GM19455 (cell line): ENCODE measurements around the gene PON2.

Experiments
- ATAC-seq: cut with Tn5 transposase; IDR thresholded peaks from one replicate; pipeline ENCODE4 v1.9.1; 2021; ENCODE audit not compliant: unreplicated experiment

Gene PON2

DNA sequence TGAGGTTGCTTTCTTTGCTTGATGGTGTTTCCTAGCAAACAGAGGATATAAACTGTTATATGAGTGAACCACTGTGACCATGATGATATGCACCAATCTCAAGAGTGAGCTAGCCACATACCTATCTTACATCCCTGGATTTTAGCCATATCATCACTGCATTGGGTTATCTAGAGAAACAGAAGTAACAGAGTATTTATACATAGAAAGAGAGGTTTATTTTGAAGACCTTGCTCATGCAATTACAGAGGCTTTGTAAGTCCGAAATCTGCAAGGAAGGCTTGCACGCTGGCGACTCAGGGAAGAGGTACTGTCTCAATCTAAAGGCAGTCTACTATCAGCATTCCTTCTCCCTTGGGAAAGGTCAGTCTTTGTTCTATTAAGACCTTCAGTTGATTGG, 11.8 kb upstream of the PON2 start:
- ATAC-seq, result no peak

DNA sequence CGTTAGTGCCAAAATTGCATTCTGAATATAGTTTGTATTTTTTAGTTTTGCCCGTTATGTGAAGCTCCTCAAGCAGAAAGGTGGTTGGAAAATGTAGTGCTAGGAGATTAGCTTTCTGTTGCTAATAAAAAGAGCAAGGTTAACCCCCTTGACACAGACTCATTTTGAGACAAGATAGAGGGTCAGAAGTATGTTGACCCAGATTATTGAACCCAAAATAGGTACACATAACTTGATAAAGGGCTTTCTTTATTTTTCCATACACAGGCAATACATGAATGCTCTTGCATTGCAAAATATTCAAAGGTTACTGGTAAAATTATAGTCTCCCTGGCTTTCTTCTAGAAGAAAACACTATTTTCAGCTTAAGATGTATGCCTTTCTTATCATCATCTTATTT, 10.0 kb upstream of the PON2 start:
- ATAC-seq, result no peak

DNA sequence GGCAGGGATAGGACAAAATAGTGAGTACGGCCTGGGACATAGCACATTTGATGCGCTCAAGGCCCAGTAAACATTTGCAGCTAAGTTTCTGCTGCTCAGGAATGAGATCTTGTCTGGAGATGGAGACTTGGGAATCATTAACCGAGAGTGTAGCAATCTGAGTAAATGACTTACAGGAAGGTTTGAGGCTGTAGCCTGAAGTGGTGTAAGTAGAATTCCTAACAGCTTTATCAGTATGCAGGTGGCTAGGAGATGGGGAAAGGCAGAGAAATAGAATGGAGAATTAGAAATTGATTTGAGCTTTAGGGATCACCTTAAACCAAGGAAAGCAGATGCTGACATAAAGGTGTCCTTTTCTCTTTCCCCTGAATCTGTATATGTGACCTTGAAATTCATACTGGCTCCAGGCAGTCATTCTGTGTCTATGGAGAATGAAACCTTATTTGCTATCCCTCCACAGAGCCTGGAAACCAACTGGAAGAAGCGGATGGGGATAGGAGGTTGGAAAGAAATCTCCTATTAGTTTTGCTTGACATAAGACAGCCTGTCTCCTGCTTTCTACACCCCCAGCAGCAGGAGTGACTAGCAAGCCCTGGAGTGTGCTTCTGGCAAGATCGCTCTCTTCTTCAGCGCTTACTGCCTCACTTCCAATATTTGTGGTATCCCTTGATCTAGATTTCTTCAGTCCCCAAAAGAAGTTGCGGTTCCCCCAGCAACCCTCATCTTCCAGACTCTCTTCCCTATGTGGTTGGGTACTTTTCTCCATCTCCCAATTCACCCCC, 6.4 kb upstream of the PON2 start:
- ATAC-seq, result no peak

DNA sequence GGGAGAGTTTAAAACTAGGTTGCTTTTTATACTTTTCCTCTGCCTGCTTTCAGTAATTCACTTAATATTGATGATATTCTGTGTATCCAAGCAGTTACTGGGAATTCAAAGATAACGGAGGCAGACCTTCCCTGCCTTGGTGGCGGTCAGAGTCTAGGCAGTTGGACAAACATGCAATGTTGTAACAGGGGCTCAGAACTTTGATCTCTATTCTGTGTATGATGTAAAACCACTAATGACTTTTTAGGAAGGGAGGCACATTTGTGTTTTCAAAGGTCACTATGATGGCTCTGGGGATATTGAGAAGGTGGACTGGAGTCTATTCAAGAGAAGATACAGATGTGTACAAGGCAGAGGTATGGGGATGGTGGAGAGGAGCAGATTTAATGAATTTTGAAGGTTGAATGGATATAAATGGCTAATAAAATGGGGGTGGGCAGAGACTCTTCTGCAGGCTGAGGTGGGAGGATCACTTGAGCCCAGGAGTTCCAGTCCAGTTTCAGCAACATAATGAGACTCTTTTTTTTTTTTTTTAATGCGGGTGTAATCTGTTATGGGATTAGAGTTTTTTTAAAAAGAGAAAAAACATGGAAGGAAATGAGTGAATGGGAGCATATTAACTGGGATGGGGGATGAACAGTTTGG, 5.7 kb upstream of the PON2 start:
- ATAC-seq, result no peak

DNA sequence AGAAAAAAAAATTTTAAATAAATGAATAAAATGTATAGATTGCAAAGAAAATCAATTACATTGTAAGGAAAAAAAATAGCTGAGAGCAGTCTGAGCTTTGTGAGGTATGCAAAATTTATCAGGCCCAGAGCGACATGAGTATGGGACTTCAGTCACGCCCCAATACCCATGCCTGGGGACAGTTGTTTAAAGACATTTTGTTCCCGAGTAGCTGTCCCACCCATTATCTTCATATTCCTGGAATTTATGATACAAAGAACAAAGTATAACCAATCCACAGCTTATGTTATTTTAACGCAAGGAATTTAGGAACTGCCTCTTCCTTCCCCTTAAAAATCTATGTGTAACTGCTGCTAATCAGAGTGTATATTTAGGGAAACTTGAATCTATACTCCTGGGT, 1.6 kb upstream of the PON2 start:
- ATAC-seq, result no peak

DNA sequence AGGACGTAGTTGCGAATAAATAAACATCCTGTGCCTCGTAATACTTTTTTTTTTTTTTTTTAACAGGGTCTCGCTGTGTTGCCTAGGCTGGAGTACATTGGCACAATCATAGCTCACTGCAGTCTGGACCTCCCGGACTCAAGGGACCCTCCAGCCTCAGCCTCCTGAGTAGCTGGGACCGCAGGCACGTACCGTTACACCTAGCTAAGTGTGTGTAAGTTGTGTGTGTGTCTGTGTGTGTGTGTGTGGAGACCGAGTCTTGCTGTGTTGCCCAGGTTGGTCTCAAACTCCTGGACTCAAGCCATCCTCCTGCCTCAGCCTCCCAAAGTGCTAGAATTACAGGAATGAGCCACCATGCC, 573 bp upstream of the PON2 start:
- no peak for ATAC-seq

DNA sequence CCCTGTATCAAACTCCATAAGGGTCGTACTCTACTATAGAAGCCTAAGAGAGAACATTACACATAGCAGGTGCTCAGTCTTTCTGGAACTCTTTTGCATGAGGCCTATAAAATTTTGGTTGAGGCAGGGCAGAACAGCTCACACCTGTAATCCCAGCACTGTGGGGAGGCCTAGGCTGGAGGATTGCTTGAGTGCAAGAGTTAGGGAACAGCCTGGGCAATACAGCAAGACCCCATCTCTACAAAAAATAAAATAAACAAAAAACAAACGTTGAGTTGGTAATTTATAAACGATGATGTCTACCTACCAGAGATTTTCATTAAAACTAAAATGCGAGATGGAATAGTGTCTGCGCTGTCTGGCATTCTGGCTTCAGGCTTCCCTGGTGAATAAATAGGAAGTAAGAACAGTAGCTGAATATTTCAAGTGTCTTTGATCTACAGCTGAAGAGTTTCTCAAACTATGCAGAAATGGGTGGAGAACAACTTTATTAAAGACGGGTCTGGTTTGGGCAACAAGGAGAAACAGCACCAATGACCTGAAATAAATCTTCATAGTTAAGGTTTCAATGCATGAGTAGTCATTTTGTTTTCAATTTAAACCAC, 774 bp downstream of the PON2 start:
- ATAC-seq, result no peak

DNA sequence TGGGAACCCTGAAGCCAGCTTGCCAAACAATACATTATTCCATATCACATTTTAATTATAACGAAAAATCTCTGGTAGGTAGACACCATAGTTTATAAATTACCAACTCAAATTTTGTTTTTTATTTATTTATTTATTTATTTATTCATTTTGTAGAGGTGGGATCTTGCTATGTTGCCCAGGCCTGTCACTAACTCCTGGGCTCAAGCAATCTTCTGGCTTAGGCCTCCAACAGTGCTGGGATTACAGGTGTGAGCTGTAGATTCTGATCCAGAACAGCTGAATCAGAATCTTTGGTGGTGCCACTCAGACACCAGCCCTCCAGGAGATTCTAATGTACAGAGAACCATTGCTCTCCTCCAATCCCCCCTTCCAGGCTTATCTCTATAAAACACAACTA, 1.7 kb downstream of the PON2 start:
- no peak for ATAC-seq

DNA sequence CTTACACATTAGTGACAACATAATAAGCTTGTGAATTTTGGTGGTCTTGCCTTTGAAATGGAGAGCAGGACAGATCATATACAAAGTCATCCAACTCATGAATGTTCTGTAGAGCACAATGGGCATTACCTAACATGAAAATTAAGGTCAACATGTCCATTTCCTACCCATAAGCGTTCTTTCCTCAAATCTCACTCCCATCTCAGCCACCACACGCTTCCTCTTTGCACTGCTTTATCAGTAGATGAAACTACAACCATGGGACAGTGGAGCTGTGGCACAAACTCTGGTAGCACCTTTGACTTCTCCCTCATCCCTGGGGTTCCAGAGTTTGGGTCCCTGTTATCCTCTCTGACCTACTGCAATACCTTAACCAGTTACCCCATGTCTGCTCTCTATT, 2.2 kb downstream of the PON2 start:
- no peak for ATAC-seq

DNA sequence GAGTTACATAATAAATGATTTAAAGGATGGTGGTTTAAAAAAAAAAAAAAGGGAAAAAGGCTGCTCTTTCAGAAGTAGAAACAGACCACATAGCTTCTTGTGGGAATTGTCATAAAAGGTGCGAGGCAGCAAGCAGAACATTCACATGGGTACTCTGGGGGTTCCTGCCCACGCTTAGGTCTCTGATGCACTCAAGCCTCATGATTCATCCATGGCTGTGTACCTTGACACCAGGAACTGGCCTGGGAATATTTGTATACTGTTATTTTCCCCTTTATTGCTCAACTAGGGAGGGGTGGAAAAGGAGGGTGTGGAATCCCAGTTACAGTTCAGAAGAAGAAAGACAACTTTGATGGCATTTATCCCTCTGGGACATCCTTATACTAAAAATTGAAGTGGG, 4.0 kb downstream of the PON2 start:
- ATAC-seq, result no peak

DNA sequence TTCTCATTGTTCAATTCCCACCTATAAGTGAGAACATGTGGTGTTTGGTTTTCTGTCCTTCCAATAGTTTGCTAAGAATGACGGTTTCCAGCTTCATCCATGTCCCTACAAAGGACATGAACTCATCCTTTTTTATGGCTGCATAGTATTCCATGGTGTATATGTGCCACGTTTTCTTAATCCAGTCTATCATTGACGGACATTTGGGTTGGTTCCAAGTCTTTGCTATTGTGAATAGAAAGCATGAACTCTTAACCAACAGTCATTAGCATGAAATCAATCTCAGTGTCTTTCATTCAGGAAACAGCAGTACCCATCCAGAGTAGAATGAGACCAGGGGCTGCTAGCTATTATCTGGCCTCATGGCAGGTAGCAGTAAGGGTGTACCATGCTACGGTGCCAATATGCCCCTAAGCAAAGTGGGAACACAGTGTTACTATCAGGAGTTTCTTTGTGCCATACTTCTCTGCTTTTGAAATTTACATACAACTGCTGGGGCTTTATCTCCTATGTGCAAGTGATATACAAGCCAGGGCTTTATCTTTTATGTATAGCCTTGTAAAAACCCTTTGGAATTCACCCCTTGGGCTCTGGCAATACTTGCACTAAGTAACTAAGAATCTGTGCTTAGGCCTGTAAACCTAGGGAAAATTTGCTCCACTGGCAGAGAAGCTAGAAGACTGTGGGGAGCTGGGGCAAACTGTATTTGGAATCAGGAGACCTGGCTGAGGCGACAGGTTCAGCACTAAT, 5.4 kb downstream of the PON2 start:
- ATAC-seq, result no peak

DNA sequence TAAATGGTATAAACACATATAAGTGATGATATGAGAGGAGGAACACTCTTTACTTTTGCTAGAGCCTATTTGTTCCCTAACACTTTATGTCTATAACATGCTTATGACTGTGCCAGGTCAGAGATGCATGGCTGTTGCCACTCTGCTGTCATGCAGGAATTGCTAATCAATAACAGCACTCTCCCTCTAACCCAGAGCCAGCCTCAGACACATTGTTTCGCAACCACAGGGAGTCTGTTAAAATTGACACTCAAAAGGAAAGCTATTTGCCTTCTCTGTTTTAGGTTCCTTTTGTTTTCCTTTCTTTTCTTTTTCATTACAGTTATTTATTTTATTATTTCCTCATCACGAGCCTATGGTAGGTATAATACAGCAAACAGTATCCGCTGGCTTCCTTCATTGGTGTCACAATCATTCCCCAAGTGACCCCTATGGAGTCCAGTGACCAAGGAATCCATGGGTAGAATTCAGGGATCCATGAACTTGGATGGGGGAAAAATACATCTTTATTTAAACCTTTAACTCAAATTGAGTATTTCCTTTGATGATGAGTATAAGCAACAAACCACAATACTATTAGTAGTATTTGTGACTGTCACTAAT, 6.8 kb downstream of the PON2 start:
- ATAC-seq, result no peak

DNA sequence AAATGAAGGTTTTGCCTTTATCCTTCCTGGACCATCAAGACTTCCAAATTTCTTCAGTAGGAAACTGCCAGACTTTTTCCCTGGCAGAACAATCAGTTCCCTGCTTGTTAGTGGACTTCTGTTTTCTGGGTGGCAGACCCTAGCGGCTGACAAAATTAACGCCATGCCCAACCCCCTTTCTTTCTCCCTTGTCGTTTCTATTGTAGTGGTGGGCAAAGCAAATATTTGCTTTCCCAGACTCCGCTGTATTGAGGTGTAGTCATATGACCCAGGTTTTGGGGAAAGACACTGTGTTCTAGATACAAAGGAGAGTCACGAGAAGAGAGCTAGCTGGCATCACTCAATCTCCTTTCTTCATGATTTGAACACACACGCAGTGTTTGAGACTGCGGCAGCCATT, 7.7 kb downstream of the PON2 start:
- ATAC-seq, result no peak

DNA sequence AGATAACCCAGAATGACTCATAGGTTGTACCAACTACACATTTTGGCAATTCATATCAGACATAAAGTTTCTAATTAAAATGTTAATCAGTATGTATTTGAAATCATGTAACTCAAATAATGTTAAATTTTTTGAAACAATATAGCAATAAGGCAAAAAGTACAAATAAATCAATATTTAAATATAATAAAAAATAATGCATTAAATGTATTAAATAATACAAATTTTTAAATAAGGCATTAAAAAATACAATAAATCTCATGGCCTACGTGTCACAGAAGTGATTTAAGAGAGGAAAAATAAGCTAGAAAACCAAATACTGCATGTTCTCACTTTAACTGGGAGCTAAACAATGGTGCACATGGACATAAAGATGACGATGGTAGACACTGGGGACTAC, 9.1 kb downstream of the PON2 start:
- no peak for ATAC-seq

DNA sequence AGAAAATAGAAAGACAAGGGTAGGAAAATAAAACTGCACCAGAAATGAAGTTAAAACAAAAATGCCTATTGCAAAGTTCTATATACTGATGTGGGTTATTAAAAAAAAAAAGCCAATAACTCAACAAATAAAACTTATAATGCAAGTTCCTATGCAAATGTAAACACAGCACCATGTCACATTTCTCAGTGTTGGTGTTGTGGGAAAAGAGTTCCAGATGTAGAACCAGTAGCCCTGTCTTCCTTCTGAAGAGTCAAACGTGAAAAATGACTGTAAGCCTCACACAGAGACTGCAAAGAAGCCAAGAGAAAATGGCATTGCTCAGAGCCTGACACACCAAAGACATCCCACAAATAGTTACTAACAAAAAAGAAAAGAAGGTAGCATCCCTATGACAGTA, 10.1 kb downstream of the PON2 start:
- ATAC-seq, result no peak

DNA sequence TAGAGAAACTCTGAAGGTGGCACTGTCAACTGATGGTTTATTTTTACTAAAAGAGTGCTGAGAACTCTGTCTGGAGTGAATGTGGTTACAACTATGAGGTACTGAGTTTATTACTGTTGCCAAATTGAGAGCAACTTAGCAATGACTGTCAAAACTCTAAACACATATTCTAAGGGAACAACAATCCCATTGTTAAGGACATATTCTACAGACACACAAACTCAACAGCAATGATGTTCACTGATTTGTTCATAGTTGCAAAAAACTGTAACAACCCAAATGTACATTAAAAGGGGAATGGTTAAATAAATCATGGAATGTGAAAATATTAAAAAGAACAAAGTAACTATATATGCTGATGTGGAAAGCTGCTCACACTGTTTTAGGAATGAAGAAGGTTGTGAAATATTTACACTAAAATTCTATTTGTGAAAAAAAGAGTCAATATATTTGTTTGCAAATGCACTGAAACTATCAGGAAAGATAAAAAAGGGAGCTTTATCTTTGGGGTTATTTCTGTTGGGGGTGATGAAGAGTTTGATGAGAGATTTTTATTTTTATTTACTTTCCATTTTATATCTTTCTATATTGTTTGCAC, 12.9 kb downstream of the PON2 start:
- no peak for ATAC-seq

DNA sequence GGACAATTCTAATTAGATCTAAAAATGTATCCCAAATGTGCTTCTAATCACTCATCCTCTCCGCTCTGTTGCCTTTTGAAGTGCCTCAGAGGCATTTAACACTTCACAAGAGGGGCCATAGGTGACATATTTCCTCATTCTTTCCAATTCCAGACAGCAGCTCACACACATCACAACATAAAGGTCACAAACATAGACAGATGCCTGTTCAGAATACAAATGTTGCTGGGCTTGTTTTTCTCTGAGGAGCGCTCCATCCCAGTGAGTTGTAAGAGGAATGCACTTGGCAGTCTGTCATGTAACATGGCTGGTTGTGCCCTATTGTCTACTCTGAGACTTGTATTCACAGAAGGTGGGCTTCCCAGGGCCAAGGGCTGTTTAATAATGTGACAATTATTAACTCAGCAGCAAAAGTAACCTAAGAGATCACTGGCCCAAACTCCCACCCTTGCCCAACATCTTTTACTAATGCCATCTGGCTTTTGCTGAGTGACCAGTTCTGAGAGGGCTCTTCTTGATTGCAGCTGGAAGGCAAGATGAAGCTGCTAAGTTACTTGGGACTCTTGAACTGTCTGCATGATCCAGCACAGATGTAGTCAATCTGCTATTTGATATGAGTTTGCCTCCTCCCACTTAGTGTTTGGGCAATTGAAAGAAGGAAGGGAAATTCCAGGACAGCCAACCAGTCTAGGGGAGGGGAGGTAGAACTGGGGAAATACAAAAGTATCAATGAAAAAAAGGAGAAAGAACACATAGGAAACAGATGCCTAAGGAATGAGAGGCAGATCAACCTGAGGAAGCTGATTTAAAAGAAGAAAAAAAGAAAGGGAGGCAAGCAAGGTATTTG, 13.6 kb downstream of the PON2 start:
- no peak for ATAC-seq

DNA sequence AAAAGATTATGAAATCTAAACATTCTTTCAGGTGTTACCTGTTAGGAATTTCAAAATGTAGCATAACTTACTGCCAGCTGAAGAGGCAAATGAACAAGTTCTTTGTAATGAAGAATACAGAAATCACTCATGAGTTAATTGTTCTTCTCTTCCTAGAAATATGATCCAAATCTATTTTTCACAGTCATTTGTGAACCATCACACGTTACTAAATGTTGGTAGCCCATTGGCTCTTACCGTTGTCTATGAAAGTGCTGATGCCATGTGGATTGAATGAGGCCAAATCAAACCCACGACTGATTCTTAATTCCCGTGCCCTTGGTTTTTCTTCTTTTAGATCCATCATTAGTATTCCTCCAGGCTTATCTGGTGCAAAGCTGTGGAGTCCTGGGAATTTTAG, 22.8 kb downstream of the PON2 start:
- no peak for ATAC-seq

DNA sequence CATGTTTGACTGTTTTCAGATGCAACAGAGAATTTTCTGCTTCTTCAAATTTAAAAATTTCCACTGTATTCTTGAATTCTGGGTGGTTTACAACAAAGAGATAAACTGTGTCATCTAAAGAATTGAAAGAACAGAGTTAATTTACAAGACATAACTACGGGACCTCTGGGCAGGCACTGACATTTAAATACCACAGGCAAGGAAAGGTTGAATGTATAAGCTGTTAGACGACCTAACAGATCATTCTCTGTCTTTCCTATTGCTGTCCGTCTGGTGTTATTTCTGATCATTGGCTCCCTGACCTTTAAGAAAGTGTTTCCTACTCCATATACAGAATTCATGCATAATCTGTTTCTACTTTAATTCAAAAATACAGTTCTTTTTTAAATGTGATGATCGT, 23.2 kb downstream of the PON2 start:
- no peak for ATAC-seq

DNA sequence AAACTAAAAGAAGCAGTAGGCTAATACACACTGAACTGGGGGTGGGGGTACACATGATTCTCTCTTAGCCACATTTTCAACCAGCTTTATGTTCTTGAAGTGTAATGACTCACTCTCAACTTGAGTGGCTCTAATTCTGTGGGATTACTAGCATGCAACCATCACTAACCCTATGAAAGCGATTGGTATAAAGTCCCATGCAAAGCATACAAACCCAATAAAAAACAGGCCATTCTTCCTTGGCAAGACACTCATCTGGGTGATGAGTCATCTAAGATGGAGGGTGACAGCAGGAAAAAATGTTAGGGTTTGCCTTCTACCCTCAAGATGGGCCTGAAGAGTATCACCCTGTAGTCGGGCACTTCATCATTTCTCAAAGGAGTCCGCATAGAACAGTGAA, 23.8 kb downstream of the PON2 start:
- ATAC-seq, result no peak
